ENCODE data around the gene KRTAP5-6.

DNA sequence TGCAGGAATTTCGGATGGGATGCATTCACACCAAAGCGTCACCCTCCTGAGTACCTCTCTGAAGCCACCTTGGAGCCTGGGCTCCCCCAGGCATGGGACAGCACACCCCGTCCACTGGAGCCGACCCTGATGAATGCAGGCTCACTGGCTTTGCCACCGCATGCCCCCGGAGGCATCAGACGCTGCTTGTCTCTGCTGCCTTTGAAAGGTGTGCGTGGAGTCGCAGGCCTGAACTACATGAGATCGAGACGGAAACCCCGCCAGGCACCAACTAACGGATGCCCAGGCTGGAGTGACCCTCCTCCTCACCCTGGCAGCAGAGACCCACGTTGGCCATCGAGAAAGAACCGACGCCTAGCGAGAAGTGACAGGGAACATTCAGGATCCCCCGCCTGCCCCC, 45.0 kb upstream of the KRTAP5-6 start:
- no peak for TF ChIP-seq POLR2A (IDR thresholded peaks at IDR 0.05; ENCODE audit: extremely low read depth, insufficient read length)
- TF ChIP-seq, protein P1, sequence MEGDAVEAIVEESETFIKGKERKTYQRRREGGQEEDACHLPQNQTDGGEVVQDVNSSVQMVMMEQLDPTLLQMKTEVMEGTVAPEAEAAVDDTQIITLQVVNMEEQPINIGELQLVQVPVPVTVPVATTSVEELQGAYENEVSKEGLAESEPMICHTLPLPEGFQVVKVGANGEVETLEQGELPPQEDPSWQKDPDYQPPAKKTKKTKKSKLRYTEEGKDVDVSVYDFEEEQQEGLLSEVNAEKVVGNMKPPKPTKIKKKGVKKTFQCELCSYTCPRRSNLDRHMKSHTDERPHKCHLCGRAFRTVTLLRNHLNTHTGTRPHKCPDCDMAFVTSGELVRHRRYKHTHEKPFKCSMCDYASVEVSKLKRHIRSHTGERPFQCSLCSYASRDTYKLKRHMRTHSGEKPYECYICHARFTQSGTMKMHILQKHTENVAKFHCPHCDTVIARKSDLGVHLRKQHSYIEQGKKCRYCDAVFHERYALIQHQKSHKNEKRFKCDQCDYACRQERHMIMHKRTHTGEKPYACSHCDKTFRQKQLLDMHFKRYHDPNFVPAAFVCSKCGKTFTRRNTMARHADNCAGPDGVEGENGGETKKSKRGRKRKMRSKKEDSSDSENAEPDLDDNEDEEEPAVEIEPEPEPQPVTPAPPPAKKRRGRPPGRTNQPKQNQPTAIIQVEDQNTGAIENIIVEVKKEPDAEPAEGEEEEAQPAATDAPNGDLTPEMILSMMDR (IDR thresholded peaks at IDR 0.05; ENCODE audit: low read depth, low read length) = no peak
